Measurements from ENCODE around the gene PRSS57. TPM values are rescaled to one million over a fixed set of nuclear protein-coding genes. Genes with fewer than 3 reads are reported as not detected.
A peak's percentile ranks its signal among the peaks of the same experiment; 100 is the strongest.
"Not testable (repeated sequence)": the region's sequence is repeated elsewhere in the genome, so short reads cannot be mapped to it uniquely, and the experiment has no call there.

Gene PRSS57
- total RNA-seq = under 1 TPM in 1 of 6 experiments, not detected in 5; 0.20 TPM
- long read RNA-seq = 0 reads

DNA sequence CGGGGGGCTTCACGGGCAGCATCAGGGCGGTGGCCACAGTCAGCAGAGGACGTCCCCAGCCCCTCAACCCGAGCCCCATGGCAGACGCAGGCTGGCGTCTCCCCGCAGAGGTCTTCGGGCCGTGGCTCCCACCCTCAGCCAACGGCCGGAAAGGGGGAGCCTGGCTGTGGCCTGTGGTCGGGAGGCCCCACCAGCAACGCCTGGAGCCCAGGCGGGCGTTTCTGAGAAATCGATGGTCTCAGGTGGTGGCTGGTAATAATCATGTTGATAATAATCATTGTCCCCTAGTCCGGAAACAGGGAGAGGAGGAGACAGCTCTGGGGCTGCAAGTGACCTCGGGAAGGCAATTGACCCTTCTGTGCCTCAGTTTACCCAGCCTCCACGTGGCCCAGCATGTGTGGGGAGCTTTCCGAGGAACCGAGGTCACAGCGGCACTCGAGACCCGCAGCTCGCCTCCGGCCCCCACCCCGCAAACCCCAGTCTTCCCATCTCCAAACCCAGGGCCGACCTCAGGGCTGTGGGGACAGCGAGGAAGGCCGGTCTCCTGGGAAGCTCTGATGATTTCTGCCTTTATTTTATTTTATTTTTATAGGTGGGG is at the start of gene PRSS57:
TSS of gene PRSS57 (minus strand) at position 101 of the 598 bp plus-strand sequence. CDS start at position 79, 22 bp downstream.
- intact Hi-C loops (cut with DNase I) = no loop called here
- no peaks in the 10 kb centered on the region for H3K4me1 ChIP-seq
- ATAC-seq (no peak), DNase-seq (no peak)
- H3K4me3 ChIP-seq = no peak within 1 kb of the TSS
- WGBS (ENCODE audit: insufficient coverage, low coverage, low lambda C conversion rate, missing lambda C conversion rate) = 60% methylated on average over 12 of the region's 31 CpGs
- TF ChIP-seq, protein P1, sequence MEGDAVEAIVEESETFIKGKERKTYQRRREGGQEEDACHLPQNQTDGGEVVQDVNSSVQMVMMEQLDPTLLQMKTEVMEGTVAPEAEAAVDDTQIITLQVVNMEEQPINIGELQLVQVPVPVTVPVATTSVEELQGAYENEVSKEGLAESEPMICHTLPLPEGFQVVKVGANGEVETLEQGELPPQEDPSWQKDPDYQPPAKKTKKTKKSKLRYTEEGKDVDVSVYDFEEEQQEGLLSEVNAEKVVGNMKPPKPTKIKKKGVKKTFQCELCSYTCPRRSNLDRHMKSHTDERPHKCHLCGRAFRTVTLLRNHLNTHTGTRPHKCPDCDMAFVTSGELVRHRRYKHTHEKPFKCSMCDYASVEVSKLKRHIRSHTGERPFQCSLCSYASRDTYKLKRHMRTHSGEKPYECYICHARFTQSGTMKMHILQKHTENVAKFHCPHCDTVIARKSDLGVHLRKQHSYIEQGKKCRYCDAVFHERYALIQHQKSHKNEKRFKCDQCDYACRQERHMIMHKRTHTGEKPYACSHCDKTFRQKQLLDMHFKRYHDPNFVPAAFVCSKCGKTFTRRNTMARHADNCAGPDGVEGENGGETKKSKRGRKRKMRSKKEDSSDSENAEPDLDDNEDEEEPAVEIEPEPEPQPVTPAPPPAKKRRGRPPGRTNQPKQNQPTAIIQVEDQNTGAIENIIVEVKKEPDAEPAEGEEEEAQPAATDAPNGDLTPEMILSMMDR (IDR thresholded peaks at IDR 0.05) = no peak
- TF ChIP-seq POLR2A (IDR thresholded peaks at IDR 0.05) = no peak
- H3K9me3 ChIP-seq = no peaks in the 10 kb centered on the region
- H3K27ac ChIP-seq = no peak within 1 kb of the TSS
- H3K27me3 ChIP-seq = no peaks in the 10 kb centered on the region
- H3K36me3 ChIP-seq = no peaks in the 10 kb centered on the region

DNA sequence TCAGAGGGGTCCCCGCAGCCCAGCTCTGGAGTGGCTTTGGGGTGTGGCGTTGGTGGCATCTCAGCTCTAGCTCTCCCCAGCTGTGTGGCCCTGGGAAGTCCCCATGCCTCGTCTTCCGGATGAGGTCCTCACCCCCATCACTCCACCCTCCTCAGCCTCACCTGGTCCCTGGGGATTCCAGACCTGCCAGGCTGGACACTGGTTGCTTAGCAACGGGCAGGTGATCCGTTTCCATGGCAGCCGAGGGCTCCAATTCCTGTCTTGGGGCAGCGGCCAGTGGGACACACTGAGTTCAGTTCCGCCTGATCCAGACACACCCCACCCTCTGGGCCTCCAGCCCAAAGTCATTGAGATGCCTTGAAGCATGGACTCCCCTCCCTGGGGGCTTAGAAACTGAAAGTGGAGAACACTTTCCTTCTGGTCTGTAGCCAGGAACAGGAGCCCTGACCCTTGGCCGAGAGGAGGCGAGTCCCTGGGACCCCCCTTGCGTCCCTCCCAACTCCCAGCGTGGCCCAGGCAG is 48.0 kb upstream of the PRSS57 start:
- Histone ChIP-seq H3K27me3 (no peaks in the 10 kb centered on the region), H3K4me3 (no peak overlapping the region), H3K9me3 (peaks cover 0 to 4% (median 0%) of the 10 kb centered on the region in 4 donors), H3K27ac (no peak overlapping the region), H3K4me1 (peaks cover 0 to 4% (median 0%) of the 10 kb centered on the region in 4 donors), H3K36me3 (no peaks in the 10 kb centered on the region)
- DNase-seq (no peak), ATAC-seq (no peak)
- TF ChIP-seq, protein P1 (IDR thresholded peaks at IDR 0.05) = no peak
- WGBS (ENCODE audit: insufficient coverage, low coverage, low lambda C conversion rate, missing lambda C conversion rate) = no CpG with 5 or more reads among the region's 13 CpGs
- intact Hi-C loops (cut with DNase I) = no loop called here

DNA sequence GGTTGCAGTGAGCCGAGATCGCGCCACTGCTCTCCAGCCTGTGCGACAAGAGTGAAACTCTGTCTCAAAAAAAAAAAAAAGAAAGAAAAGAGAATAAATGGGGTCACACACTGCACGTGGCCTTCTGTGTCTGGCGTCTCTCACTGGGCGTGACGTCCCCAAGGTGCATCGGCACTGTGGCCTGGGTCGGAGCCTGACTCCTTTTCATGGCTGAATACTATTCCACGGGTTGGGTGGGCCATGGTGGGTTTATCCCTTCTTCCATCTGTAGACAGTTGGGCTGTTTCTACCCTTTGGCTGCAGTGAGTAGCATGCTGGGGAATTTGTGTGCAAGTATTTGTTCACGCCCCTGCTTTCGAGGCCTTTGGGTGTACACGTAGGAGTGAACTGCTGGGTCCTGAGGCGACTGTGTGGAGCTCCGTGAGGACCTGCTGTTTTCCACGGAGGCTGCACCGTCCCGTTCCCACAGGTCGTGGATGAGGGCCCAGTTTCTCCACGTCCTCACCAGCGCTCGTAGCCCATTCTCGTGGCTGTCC is 47.4 kb upstream of the PRSS57 start:
- no peak overlapping the region for H3K27ac ChIP-seq
- H3K4me3 ChIP-seq = no peak overlapping the region
- no peak for TF ChIP-seq POLR2A (IDR thresholded peaks at IDR 0.05)
- TF ChIP-seq, protein P1 (IDR thresholded peaks at IDR 0.05) = no peak
- no peaks in the 10 kb centered on the region for H3K9me3 ChIP-seq
- no peaks in the 10 kb centered on the region for H3K27me3 ChIP-seq
- intact Hi-C loops (cut with DNase I) = no loop called here
- H3K4me1 ChIP-seq = peaks cover 0 to 4% (median 0%) of the 10 kb centered on the region in 4 donors
- H3K36me3 ChIP-seq = no peaks in the 10 kb centered on the region
- no peak for ATAC-seq
- WGBS (ENCODE audit: insufficient coverage, low coverage, low lambda C conversion rate, missing lambda C conversion rate) = 96% methylated on average over 14 of the region's 24 CpGs
- no peak for DNase-seq

DNA sequence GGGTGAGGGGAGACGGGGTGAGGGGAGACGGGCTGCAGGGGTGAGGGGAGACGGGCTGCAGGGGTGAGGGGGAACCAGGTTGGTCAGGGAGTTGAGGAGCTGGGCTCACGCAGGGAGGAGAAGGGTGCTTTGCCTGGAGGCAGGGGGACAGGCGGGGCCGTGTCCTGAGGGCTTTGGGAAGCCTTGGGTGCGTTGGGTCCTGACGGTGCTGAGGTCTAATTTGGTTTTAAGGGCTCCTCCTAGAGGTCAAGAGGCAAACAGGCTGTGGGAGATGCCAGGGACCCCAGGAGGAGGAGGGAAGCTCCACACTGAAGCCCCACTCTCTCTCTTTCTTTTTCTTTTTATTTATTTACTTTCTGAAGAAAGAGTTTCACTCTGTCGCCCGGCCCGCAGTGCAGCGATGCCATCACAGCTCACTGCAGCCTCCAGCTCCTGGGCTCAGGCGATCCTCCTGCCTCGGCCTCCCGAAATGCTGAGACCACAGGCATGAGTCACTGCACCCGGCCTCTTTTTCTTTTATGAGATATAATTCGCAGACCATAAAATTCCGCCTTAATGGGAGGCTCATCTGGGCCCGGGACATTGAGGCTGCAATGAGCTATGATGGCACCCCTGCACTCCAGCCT is 46.4 kb upstream of the PRSS57 start:
- H3K36me3 ChIP-seq = no peaks in the 10 kb centered on the region
- peak in 1 of 3 donors; percentile 43 for DNase-seq
- no peak overlapping the region for H3K27ac ChIP-seq
- ATAC-seq = no peak
- no peak overlapping the region for H3K4me3 ChIP-seq
- no peaks in the 10 kb centered on the region for H3K27me3 ChIP-seq
- peaks cover 0 to 4% (median 0%) of the 10 kb centered on the region in 4 donors for H3K4me1 ChIP-seq
- intact Hi-C loops (cut with DNase I) = no loop called here
- 96% methylated on average over 8 of the region's 19 CpGs for WGBS (ENCODE audit: insufficient coverage, low coverage, low lambda C conversion rate, missing lambda C conversion rate)
- TF ChIP-seq, protein P1 (IDR thresholded peaks at IDR 0.05) = peak in 1 of 4 donors; percentile 12
- no peak for TF ChIP-seq POLR2A (IDR thresholded peaks at IDR 0.05)
- no peaks in the 10 kb centered on the region for H3K9me3 ChIP-seq

DNA sequence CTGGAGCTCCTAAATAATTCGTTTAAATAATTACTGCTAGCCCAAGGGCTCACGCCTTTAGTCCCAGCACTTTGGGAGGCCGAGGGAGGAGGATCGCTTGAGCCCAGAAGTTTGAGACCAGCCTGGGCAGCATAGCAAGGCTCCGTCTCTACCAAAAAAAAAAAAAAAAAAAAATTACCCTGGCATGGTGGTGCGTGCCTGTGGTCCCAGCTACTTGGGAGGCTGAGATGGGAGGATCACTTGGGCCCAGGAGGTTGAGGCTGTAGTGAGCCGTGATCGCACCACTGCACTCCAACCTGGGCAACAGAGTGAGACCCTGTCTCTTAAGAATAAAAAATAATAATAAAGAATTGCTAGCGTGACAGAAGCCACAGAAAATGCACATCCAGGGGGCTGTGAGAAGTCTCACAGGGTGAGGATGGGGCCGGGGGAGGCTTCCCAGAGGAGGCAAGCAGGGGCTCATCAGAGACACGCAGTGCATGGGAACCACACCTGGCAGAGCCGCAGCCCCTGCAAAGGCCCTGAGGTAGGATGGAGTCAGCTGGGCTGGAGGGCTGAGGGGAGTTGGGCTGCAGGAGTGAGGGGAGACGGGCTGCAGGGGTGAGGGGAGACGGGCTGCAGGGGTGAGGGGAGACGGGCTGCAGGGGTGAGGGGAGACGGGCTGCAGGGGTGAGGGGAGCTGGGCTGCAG is 45.7 kb upstream of the PRSS57 start:
- 74% methylated on average over 9 of the region's 16 CpGs for WGBS (ENCODE audit: insufficient coverage, low coverage, low lambda C conversion rate, missing lambda C conversion rate)
- H3K4me3 ChIP-seq; H3K4me1 ChIP-seq; ATAC-seq; H3K9me3 ChIP-seq; H3K27me3 ChIP-seq; H3K36me3 ChIP-seq; H3K27ac ChIP-seq; intact Hi-C loops (cut with DNase I); DNase-seq: not testable (repeated sequence)
